Kidney (tissue), 14 donors: ENCODE results near the gene GPR55. TPM values are rescaled to one million over a fixed set of nuclear protein-coding genes. Genes with fewer than 3 reads are reported as not detected.

Source experiments
- DNase-seq, 5 donors: peaks; one replicate each; pipeline ENCODE4 v3.0.0-alpha.2; 2013 to 2020
- FAIRE-seq: peaks from 2 replicates; lab custom pipeline; 2012; peaks lifted over from hg19 to GRCh38; lab: Jason Lieb, UNC
- H3K27ac ChIP-seq, 2 donors: one replicate each; pipeline ENCODE4 v1.7.0; 2013; ENCODE audit warnings: low read depth in 2 of 2, low read length in 2 of 2, inconsistent platforms in 1 of 2
- H3K27me3 ChIP-seq: one replicate; pipeline ENCODE4 v1.7.1; 2013; ENCODE audit warnings: low read length, inconsistent platforms; ENCODE audit not compliant: control insufficient read depth, insufficient read depth
- H3K36me3 ChIP-seq, 3 donors: one replicate each; pipeline versions ENCODE4 v1.7.0 to v1.7.1; 2013; ENCODE audit warnings: low read length in 3 of 3, control low read depth in 1 of 3, inconsistent platforms in 1 of 3; ENCODE audit not compliant: insufficient read depth in 3 of 3, control insufficient read depth in 2 of 3
- H3K4me1 ChIP-seq, 3 donors: one replicate each; pipeline versions ENCODE4 v1.7.0 to v1.7.1; 2013; ENCODE audit warnings: low read length in 3 of 3, inconsistent platforms in 1 of 3, low read depth in 1 of 3; ENCODE audit not compliant: control insufficient read depth in 2 of 3, insufficient read depth in 2 of 3
- H3K4me3 ChIP-seq, 3 donors: one replicate each; pipeline versions ENCODE4 v1.7.0 to v1.8.1; 2013; ENCODE audit warnings: low read length in 3 of 3, control low read depth in 1 of 3, inconsistent platforms in 1 of 3
- H3K9ac ChIP-seq, 3 donors: one replicate each; pipeline versions ENCODE4 v1.7.0 to v1.7.1; 2013; ENCODE audit warnings: low read length in 3 of 3, control low read depth in 1 of 3, inconsistent platforms in 1 of 3
- H3K9me3 ChIP-seq, 3 donors: one replicate each; pipeline versions ENCODE4 v1.7.0 to v1.7.1; 2013; ENCODE audit warnings: low read length in 3 of 3, control low read depth in 1 of 3, inconsistent platforms in 1 of 3; ENCODE audit not compliant: control insufficient read depth in 2 of 3, insufficient read depth in 1 of 3
- intact Hi-C: fragments of 100-400 bp; cut with DNase I; formaldehyde crosslinking; loops from one replicate; pipeline ENCODE4 v1.11.1; 2022
- polyA plus RNA-seq: library from polyadenylated mRNA; stranded (reverse); fragments of 350-450 nt; fragmentation: Illumina TruSeq; extraction: RNeasy Lipid Tissue Mini Kit (QIAGEN cat#74804); gene quantifications from one replicate; pipeline ENCODE4 v1.2.3, GENCODE V29; 2014; ENCODE audit warnings: low read depth, low replicate concordance; ENCODE audit not compliant: insufficient read depth
- total RNA-seq: library from RNA; stranded (reverse); fragmentation: NEBNext Ultra II Directional; extraction: Animal tissue kit (Norgen Biotek cat#: 25700); gene quantifications from one replicate; pipeline ENCODE4 v1.2.1, GENCODE V29; 2021
- TF ChIP-seq, protein P1 (sequence below): IDR thresholded peaks from 3 replicates; pipeline ENCODE4 v1.5.1; 2012; ENCODE audit warnings: mild to moderate bottlenecking, moderate library complexity, borderline replicate concordance; ENCODE audit not compliant: insufficient read depth; ENCODE audit errors: extremely low read depth
- donor health status: control.
- donor health status: control.
- donor health status: control.
- donor health status: control.
- donor health status: control.
- donor health status: DM: yes; HTN: yes; CAD: no.
- donor health status: Normal renal cell carcinoma (clear cell type).

GPR55 gene
- total and polyA plus RNA-seq, 2 donors from 2014 or later: 0.69 TPM; not detected in 1

DNA sequence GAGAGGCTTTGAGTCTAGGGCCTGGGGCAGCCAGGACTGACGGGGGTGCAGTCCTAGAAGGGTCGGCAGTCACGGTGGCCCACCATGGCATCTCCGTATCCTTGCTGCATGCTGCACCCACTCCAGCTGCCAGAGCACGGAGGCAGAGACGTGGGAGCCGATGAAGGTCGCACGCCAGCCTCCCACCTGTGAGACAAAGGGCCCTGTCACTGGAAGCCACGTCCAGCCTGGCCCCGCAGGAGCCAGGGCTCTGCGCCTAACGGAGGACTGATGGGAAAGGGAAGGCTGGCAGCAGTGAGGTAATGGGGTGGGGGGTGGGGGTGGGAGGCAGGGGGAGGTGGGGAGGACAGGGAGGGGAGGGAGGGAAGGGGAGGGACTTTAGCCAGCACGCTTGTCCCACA is 38.4 kb downstream of the GPR55 start:
- no peak overlapping the region for H3K4me3 ChIP-seq
- no peaks in the 10 kb centered on the region for H3K36me3 ChIP-seq
- no peaks in the 10 kb centered on the region for H3K27me3 ChIP-seq
- H3K9me3 ChIP-seq: no peaks in the 10 kb centered on the region
- H3K4me1 ChIP-seq: peaks cover 0 to 3% (median 0%) of the 10 kb centered on the region in 3 donors
- DNase-seq: peak in 2 of 5 donors; percentile 12 to 60
- no peak for FAIRE-seq
- intact Hi-C loops: no loop called here
- no peak overlapping the region for H3K27ac ChIP-seq
- TF ChIP-seq, protein P1, sequence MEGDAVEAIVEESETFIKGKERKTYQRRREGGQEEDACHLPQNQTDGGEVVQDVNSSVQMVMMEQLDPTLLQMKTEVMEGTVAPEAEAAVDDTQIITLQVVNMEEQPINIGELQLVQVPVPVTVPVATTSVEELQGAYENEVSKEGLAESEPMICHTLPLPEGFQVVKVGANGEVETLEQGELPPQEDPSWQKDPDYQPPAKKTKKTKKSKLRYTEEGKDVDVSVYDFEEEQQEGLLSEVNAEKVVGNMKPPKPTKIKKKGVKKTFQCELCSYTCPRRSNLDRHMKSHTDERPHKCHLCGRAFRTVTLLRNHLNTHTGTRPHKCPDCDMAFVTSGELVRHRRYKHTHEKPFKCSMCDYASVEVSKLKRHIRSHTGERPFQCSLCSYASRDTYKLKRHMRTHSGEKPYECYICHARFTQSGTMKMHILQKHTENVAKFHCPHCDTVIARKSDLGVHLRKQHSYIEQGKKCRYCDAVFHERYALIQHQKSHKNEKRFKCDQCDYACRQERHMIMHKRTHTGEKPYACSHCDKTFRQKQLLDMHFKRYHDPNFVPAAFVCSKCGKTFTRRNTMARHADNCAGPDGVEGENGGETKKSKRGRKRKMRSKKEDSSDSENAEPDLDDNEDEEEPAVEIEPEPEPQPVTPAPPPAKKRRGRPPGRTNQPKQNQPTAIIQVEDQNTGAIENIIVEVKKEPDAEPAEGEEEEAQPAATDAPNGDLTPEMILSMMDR: no peak
- no peak overlapping the region for H3K9ac ChIP-seq

DNA sequence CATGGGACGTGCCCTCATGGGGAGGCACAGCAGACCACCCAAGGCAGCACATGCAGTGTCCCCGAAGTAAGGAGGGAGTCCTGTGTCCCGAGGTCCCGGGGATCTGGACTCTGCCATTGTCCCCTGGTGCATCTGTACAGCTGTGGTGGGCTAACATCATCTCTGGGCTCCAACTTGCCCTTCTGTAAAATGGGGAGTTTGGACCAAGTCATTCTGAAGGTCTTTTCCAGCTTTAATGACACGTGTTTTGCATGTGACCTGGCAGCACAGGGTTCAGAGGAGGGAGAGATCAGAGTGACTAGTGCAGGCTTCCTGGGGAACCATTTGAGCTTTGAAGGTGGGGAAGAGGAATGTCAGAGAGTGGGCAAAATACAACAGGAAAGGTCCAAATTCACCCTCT is 38.8 kb downstream of the GPR55 start:
- Histone ChIP-seq H3K9ac (no peak overlapping the region), H3K9me3 (no peaks in the 10 kb centered on the region), H3K27me3 (no peaks in the 10 kb centered on the region), H3K36me3 (no peaks in the 10 kb centered on the region), H3K4me3 (no peak overlapping the region), H3K4me1 (peaks cover 0 to 3% (median 0%) of the 10 kb centered on the region in 3 donors), H3K27ac (no peak overlapping the region)
- peak in 1 of 5 donors; percentile 32 for DNase-seq
- intact Hi-C loops: no loop called here
- TF ChIP-seq, protein P1: no peak
- no peak for FAIRE-seq

DNA sequence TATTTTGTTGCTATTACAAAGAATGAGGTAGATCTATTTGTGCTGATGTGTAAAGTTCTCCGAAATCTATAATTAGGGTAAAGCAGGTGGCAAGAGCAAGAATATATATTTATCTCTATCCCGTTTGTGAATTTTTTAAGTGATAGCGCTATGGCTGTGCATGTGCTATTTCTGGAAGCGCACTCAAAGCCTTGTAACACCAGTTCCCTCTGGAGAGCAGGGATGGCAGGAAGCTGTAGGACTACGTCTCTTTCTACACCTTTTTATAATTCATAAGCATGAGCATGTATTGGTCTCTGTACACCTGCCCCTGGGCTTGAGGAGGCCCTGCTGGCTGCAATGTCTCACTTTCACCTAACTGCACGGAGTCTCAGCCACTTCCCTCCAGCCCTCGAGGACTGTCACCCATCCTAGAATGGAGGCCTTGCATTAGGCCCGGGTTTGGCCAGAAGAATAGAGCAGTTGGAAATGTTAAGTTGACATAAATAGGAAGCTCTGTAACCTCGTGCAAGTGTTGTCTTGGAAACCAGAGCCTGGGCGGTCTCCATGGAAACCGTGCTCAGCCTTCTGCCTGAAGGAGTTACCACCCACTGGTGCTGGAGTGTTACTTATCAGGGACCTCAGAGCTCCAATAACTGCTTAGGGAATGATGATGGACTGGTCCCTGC is 39.4 kb downstream of the GPR55 start:
- no peaks in the 10 kb centered on the region for H3K9me3 ChIP-seq
- H3K36me3 ChIP-seq: no peaks in the 10 kb centered on the region
- H3K27me3 ChIP-seq: no peaks in the 10 kb centered on the region
- FAIRE-seq: no peak
- no peak overlapping the region for H3K27ac ChIP-seq
- H3K9ac ChIP-seq: no peak overlapping the region
- peaks cover 0 to 3% (median 0%) of the 10 kb centered on the region in 3 donors for H3K4me1 ChIP-seq
- intact Hi-C loops: no loop called here
- TF ChIP-seq, protein P1: no peak
- peak; percentile 66 to 94 (median 90) for DNase-seq
- H3K4me3 ChIP-seq: no peak overlapping the region
